MM.1S (cell line): Measurements from ENCODE around the gene PHC1.
"Not testable (repeated sequence)": the region's sequence is repeated elsewhere in the genome, so short reads cannot be mapped to it uniquely, and the experiment has no call there.

Source experiments
- DNase-seq: peaks from one replicate; pipeline ENCODE4 v3.0.0-alpha.2; 2015
- H2AFZ ChIP-seq: fragments of 300-600 bp; sonication (generic); 2 replicates; pipeline ENCODE4 v1.6.0; 2016; ENCODE audit warnings: antibody characterized with exemption, low read length
- H3F3A ChIP-seq: fragments of 300-600 bp; sonication (generic); 2 replicates; pipeline ENCODE4 v1.6.1; 2016; ENCODE audit warnings: mild to moderate bottlenecking, antibody characterized with exemption, low read length, moderate library complexity, mixed read lengths; ENCODE audit not compliant: insufficient read depth
- H3K27ac ChIP-seq: fragments of 300-600 bp; sonication (generic); 2 replicates; pipeline ENCODE4 v1.5.1; 2016; ENCODE audit warnings: mild to moderate bottlenecking, low read length
- H3K27me3 ChIP-seq: fragments of 300-600 bp; sonication (generic); replicated peaks from 2 replicates; pipeline ENCODE4 v1.6.0; 2016; ENCODE audit warnings: low read length; ENCODE audit not compliant: insufficient read depth
- H3K36me3 ChIP-seq: fragments of 300-600 bp; sonication (generic); replicated peaks from 2 replicates; pipeline ENCODE4 v1.6.1; 2016; ENCODE audit warnings: mild to moderate bottlenecking, low read length, mixed read lengths; ENCODE audit not compliant: insufficient read depth
- H3K4me1 ChIP-seq: fragments of 300-600 bp; sonication (generic); 2 replicates; pipeline ENCODE4 v1.6.1; 2016; ENCODE audit warnings: low read length, mixed read lengths
- H3K4me2 ChIP-seq: fragments of 300-600 bp; sonication (generic); 2 replicates; pipeline ENCODE4 v1.6.0; 2016; ENCODE audit warnings: low read depth, low read length
- H3K4me3 ChIP-seq: fragments of 300-600 bp; sonication (generic); 2 replicates; pipeline ENCODE4 v1.5.1; 2016; ENCODE audit warnings: low read length, mixed read lengths
- H3K79me2 ChIP-seq: fragments of 300-600 bp; sonication (generic); 2 replicates; pipeline ENCODE4 v1.6.1; 2016; ENCODE audit warnings: mixed run types, low read length, mixed read lengths
- H3K9ac ChIP-seq: fragments of 300-600 bp; sonication (generic); 2 replicates; pipeline ENCODE4 v1.6.1; 2016; ENCODE audit warnings: low read length, mixed read lengths
- H3K9me2 ChIP-seq: fragments of 300-600 bp; sonication (generic); replicated peaks from 2 replicates; pipeline ENCODE4 v1.6.1; 2016; ENCODE audit warnings: mild to moderate bottlenecking, low read length, mixed read lengths; ENCODE audit not compliant: insufficient read depth
- H3K9me3 ChIP-seq: fragments of 300-600 bp; sonication (generic); replicated peaks from 2 replicates; pipeline ENCODE4 v1.6.1; 2016; ENCODE audit warnings: mild to moderate bottlenecking, low read length, mixed read lengths; ENCODE audit not compliant: insufficient read depth
- H4K20me1 ChIP-seq: fragments of 300-600 bp; sonication (generic); 2 replicates; pipeline ENCODE4 v1.6.1; 2016; ENCODE audit warnings: mild to moderate bottlenecking, low read length, moderate library complexity, mixed read lengths; ENCODE audit not compliant: insufficient read depth
- EZH2 ChIP-seq: fragments of 300-600 bp; sonication (generic); optimal IDR thresholded peaks from 2 replicates; pipeline ENCODE3; 2017; ENCODE audit warnings: low read depth, mild to moderate bottlenecking, antibody characterized with exemption, low read length, mixed read lengths
- EZH2phosphoT487 ChIP-seq: fragments of 300-600 bp; sonication (generic); IDR thresholded peaks from 2 replicates; pipeline ENCODE4 v1.6.1; 2018; ENCODE audit warnings: antibody characterized with exemption, low read length
- TF ChIP-seq, protein P1 (sequence below): fragments of 300-600 bp; sonication (generic); IDR thresholded peaks from 2 replicates; pipeline ENCODE4 v1.5.1; 2016; ENCODE audit warnings: antibody characterized with exemption, low read length, mixed read lengths

PHC1 gene

DNA sequence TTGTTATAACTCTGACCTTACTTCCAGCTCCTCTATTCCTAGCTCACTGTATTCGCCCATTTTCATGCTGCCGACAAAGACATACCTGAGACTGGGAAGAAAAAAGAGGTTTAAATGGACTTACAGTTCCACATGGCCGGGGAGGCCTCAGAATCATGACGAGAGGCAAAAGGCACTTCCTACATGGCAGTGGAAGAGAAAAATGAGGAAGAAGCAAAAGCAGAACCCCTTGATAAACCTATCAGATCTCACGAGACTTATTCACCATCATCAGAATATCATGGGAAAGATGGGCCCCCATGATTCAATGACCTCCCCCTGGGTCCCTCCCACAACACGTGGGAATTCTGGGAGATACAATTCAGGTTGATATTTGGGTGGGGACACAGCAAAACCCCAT is 14.5 kb upstream of the PHC1 start:
- no peaks in the 10 kb centered on the region for H3K9me3 ChIP-seq
- no peaks in the 10 kb centered on the region for H3K9me2 ChIP-seq
- H3K27me3 ChIP-seq: no peaks in the 10 kb centered on the region
- H3K79me2 ChIP-seq: no peaks in the 10 kb centered on the region
- no peaks in the 10 kb centered on the region for H3K36me3 ChIP-seq
- no peak for DNase-seq
- TF ChIP-seq, protein P1, sequence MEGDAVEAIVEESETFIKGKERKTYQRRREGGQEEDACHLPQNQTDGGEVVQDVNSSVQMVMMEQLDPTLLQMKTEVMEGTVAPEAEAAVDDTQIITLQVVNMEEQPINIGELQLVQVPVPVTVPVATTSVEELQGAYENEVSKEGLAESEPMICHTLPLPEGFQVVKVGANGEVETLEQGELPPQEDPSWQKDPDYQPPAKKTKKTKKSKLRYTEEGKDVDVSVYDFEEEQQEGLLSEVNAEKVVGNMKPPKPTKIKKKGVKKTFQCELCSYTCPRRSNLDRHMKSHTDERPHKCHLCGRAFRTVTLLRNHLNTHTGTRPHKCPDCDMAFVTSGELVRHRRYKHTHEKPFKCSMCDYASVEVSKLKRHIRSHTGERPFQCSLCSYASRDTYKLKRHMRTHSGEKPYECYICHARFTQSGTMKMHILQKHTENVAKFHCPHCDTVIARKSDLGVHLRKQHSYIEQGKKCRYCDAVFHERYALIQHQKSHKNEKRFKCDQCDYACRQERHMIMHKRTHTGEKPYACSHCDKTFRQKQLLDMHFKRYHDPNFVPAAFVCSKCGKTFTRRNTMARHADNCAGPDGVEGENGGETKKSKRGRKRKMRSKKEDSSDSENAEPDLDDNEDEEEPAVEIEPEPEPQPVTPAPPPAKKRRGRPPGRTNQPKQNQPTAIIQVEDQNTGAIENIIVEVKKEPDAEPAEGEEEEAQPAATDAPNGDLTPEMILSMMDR: no peak
- no peak for TF ChIP-seq EZH2
- TF ChIP-seq EZH2phosphoT487: no peak
- no peak overlapping the region for H3K4me2 ChIP-seq
- H3F3A ChIP-seq: no peaks in the 10 kb centered on the region
- no peak overlapping the region for H3K9ac ChIP-seq
- no peak overlapping the region for H3K4me3 ChIP-seq
- H3K4me1 ChIP-seq: no peaks in the 10 kb centered on the region
- no peaks in the 10 kb centered on the region for H4K20me1 ChIP-seq
- no peak overlapping the region for H2AFZ ChIP-seq
- H3K27ac ChIP-seq: no peak overlapping the region

GRCh38 chr12:8902703-8903102 is 11.6 kb upstream of the PHC1 start:
- H3K4me3 ChIP-seq, H3K9me2 ChIP-seq, H2AFZ ChIP-seq, H3F3A ChIP-seq, H4K20me1 ChIP-seq, H3K4me1 ChIP-seq, H3K4me2 ChIP-seq, H3K79me2 ChIP-seq, H3K9ac ChIP-seq, H3K27ac ChIP-seq, H3K27me3 ChIP-seq, H3K9me3 ChIP-seq, DNase-seq, H3K36me3 ChIP-seq: not testable (repeated sequence)

- Histone ChIP-seq H3K79me2 (no peaks in the 10 kb centered on the region), H3K36me3 (no peaks in the 10 kb centered on the region), H2AFZ (no peak overlapping the region), H3K9ac (no peak overlapping the region), H3K9me2 (no peaks in the 10 kb centered on the region), H4K20me1 (no peaks in the 10 kb centered on the region), H3K9me3 (no peaks in the 10 kb centered on the region), H3K27ac (no peak overlapping the region), H3K4me2 (no peak overlapping the region), H3K27me3 (no peaks in the 10 kb centered on the region), H3K4me1 (no peaks in the 10 kb centered on the region), H3K4me3 (no peak overlapping the region), H3F3A (no peaks in the 10 kb centered on the region)
- TF ChIP-seq, protein P1: no peak
- TF ChIP-seq EZH2 (no peak), EZH2phosphoT487 (no peak)
- no peak for DNase-seq
These were observed 10.7 kb upstream of the PHC1 start for GRCh38 chr12:8903646-8904045.

DNA sequence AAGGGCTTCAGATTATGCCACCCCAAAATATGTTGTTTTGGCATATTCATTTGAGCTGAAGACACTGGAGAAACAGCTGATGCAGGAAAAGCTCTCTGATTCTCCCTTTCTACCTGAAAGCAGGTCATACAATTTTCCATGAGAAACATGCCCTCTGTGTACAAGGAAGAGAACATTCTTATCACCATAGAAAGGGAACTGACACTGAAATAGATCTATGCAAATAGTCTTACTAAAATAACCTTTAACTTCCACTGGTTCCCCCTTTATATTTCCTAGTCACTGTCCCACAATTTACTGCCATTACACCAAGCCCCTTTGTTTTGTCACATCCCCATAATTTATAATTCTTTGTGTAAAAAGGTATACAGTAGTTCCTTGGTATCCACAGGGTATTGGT is 9.6 kb upstream of the PHC1 start:
- Histone ChIP-seq H3K4me1 (no peaks in the 10 kb centered on the region), H3K4me2 (no peak overlapping the region), H3K27me3 (no peaks in the 10 kb centered on the region), H3F3A (no peaks in the 10 kb centered on the region), H3K36me3 (no peaks in the 10 kb centered on the region), H4K20me1 (no peaks in the 10 kb centered on the region), H3K4me3 (no peak overlapping the region), H3K9me2 (no peaks in the 10 kb centered on the region), H3K9me3 (no peaks in the 10 kb centered on the region), H3K79me2 (no peaks in the 10 kb centered on the region), H3K9ac (no peak overlapping the region), H2AFZ (no peak overlapping the region), H3K27ac (no peak overlapping the region)
- DNase-seq: no peak
- TF ChIP-seq EZH2: no peak
- TF ChIP-seq EZH2phosphoT487: no peak
- TF ChIP-seq, protein P1: no peak
